HG02884 (cell line): Measurements from ENCODE around the gene MRNIP.
"Not testable (repeated sequence)": the region's sequence is repeated elsewhere in the genome, so short reads cannot be mapped to it uniquely, and the experiment has no call there.

Source experiments
- ATAC-seq: cut with Tn5 transposase; IDR thresholded peaks from one replicate; pipeline ENCODE4 v1.9.1; 2021; ENCODE audit warnings: mild to moderate bottlenecking, moderate library complexity; ENCODE audit not compliant: unreplicated experiment

The MRNIP gene

GRCh38 chr5:179872055-179872827 is 13.6 kb upstream of the MRNIP start:
- ATAC-seq, result no peak

DNA sequence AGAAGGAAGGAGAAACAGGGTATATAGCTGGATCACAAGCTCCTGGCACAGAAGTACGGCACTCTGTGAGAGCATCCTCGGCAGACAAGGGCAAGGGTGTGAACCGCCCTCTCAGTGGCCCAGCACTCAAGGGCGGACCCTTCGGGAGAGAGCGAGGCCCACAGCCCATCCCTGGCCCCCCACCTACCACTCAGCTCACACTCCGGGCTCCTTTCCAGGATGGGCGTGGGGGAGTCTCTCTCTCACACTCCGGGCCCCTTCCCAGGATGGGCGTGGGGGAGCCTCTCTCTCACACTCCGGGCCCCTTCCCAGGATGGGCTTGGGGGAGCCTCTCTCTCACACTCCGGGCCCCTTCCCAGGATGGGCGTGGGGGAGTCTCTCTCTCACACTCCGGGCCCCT is 12.9 kb upstream of the MRNIP start:
- ATAC-seq, result not testable (repeated sequence)

- ATAC-seq, result no peak
These were observed 12.3 kb upstream of the MRNIP start for GRCh38 chr5:179870952-179871351.

GRCh38 chr5:179870403-179870903 is 11.8 kb upstream of the MRNIP start:
- ATAC-seq, result no peak

DNA sequence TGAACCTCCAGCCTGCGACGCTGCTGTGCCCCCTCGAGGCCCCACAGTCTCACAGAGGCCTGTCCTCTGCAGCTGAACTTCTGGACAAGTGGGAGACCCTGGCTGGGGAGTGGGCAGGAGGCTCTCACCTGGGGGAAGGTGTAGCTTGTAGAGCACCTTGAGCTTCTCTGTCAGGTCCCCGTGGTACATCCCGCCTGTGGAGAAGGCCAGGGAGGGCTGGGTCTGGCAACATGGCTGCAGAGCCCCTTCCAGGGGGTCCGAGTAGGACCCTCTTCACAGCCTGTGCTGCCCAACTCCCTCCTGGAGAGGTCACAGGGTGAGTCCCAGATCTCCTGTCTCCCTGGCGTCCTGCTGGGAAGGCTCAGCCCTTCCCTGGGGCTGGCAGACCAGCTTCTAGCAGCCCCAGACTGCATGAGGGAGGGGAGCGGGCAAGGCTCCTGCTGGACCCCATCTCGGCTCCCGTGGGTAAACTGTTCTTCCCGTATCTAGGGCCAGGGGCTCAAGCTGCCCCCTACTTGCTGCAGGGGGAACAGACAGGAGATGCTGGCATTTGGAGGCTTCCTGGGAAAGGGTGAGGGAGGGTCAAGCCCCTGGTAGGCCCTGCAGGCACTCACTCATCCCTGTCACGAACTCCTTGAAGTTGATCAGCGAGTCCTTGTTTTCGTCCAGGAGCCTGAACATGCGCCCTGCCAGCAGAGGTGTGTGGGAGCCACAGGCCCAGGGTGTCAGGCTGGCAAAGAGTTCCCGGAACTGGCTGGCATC is 11.2 kb upstream of the MRNIP start:
- no peak for ATAC-seq

DNA sequence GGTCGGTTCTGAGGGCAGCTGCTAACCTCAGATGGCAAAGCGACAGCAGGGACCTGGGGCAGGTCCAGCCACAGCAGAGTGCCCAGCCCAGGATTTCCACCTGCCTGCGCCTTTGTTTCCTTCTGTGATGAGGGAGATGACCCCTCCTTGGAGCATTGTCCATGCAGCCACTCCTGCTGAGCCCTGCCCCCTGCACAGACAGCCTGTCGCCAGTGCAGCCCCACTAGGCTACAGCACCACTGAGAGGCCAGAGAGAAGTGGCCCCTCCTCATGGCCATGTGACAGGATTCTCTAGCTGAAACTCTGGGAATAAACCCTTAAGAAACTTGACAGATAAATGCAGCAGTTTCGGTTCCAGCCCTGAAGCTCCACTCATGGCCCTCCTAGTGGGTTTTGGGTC is 10.5 kb upstream of the MRNIP start:
- no peak for ATAC-seq

DNA sequence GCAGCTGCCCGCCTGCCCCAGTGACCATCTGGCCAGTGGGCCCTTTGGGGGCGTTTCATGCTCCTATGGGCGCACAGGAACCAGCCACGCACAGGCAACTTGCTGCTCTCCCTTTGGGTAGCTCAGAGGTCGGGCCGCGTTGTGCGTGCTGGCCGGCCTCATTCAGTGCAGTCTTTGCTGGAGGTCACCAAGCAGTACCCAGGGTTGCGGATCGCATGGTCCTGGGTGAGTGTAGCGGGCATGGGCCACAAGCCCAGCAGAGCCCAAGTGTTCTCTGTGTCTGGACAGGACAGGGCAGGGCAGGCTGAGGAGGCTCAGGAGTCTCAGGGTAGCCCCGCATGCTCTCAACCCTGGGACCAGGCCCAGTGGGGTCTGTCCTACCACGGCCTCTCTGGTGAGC is 9.9 kb upstream of the MRNIP start:
- no peak for ATAC-seq

DNA sequence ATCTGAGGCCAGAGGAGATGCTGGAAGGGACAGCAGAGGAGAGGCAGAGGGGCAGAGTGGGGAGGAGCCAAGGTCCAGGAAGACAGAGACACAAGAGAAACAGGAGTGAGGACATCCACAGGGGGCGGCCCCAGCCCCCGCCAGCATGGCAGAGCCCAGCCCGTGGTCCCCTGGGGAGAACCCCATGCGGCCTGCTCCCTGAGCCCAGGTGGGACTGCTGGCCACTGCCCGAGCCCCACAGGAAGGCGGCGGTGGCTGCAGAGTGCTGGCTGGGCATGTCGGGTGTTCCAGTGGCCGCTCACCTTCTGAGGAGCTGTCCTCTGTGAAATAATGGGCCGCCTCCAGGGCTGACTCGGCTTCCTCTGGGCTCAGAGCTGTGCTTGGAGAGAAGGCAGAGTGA is 8.9 kb upstream of the MRNIP start:
- ATAC-seq, result no peak

DNA sequence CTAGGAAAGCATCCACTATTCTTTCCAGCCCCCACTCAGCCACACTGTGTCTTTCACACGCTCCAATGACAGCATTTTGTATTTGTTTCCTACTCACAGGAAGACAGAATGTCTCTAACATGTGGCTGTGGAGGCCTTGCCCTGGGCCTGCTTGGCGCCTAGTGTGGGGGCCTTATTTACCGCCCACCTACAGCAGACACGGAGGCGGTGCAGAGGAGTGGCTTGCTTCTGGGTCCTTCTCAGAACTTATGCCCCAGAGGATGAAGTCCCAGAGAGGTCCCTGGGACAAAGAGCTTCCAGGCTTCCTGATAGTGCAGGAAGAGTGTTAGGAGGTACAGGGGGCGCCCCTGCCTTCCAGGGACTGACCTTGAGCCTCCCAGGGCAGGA is 8.5 kb upstream of the MRNIP start:
- no peak for ATAC-seq

DNA sequence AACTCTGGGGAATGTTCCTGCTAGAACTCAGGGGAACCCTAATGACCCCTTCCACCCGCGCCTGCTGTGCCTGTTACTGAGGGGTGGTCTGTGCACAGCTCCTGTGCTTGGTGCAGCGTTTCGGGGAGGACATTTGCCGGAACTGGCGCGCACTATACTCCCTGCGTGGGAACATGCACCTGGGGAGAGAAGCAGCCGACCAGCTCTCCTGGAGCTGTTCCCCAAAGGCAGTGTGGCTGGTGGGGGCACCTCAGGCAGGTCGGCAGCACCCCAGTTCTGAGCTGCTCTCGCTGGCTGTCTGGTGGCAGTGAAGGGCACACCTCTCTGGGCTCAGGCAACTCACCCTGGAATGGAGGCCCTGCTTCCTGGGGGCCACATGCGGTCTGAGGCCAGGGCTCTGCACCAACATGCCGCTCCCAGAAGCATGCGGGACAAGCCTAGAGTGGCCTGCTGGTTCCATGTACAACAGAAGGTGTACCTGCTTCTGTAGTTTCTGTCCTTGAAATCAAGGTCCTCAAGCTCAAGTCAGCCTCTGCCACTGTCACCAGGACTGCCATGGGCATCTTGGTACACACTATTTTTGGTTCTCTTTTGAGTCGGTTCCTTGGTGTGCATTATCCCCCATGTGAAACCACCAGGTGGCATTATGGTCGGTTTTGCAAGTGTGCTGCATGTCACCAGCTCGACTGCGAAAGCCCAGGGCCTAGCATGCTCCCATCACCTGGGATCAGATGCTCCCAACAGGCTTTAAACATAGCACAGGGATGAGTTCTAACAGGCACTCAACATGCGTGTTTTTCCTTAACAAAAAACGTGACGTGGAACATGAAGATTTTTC is 7.8 kb upstream of the MRNIP start:
- no peak for ATAC-seq

DNA sequence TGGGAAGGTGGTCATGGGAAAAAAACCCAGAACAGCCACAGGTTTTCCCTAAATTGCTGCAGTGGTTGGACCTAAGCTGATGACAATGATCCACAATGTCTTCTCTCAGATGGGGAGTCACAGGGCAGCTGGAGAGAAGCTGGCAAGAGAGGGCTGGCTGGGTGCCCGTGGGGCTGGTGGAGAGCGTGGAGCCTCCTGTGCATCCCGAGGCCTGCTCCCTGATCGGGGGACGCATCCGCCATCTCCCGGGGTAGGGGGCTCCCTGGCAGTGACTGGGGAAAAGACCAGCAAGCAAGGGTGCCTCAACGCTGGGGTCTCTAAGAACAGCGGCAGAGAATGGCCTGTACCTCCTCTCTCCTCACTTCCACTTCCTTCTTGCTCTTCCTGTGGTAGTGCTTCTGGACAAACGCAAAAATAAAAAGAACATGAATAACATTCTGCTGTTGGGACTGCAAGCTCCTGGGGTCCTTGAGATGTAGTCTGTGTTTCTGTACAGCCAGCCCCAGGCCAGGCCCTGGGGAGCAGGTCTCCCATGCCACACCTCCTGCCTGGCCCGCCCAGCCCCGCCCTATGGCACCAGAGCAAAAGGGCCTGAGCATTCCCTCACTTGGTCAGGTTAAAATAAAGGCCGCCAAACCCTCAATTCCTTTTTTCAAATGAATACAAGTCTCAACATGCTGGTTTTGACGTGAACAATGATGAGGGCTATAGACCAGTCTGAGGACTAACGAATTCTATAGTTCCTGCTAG is 7.0 kb upstream of the MRNIP start:
- ATAC-seq, result no peak

- no peak for ATAC-seq
These were observed 6.1 kb upstream of the MRNIP start for GRCh38 chr5:179864686-179865085.

DNA sequence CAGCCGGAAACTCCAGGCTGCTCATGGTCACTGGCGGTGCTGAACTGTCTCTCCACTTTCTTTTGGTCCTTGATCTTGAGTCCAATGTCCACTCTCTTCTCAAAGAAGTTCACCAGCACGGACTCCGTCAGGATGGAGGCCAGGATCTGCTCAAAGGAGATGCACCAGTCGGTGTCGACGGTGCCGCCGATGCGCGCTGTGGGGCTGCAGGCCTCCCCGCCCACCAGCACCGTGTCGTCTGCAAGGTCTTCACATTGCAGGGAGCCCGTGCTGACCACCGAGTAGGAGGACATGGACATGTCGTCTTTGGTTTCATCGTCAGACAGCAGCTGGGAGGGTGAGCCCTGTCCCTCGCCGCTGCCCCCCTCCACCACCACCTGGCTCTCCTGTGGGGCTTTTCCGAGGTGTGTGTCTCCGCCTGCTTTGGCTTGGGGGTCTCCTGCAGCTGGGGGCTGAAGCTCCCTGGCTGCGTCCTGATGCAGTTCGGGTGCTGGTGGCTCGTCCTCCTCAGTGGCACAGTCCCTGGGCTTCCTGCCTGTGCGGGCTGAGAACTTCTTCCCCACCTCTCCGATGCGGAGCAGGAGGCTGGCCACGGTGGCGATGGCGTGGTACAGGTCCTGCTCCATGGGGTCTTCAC is 5.0 kb upstream of the MRNIP start:
- no peak for ATAC-seq

- no peak for ATAC-seq
These were observed 4.3 kb upstream of the MRNIP start for GRCh38 chr5:179862891-179863290.

DNA sequence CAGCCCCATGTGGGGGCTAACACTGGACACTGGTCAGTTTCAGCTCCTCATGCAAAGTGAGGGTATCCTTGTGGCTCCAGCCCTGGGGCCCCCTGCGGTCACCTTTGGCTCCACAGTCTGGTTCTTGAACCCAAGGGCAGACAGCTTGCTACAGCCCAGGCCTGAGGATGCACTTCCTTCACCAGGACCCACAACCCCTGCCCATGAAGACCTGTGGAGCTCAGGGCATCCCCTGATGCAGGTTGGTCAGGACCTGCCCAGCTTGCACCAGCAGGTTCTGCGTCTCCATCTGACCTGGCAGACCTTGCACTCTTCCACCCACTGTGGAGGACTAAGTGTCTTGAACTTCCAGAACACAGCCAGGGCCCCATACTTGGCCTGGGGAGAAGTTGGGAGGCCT is 3.7 kb upstream of the MRNIP start:
- ATAC-seq, result no peak

DNA sequence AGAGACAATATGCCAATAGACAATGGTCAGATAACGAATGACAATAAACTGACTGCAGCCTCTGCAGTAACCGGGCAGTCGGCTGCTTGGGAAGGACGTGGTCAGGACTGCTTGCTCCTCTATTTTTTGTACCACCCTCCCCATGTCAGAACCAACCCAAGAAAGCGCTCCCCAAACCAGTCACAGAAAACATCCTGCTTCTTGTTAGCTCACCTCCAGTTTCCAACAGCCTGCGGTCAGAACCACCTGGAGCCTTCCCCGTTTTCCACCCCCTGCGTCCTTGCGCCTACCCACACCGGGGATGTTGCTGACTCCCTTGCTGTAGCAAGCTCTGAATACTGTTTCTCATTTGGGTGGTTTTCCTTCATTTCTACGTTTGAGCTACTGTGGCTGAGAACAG is 1.7 kb upstream of the MRNIP start:
- no peak for ATAC-seq

DNA sequence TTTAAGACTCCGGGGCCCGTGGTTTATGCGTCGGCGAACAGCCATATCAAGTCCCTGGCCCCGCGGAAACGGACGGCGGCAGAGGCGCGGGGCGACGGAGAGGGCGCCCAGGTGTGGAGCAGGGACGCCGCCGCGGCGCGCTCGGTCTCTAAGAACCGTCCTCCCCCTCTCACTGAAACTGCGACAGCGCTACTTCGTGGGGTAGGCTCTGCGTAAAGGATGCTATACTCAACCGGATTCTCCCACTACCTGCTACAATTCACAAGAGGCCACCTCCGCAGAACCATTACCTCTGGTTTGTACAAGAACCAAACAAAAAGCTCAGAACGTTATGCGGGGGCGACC is 404 bp downstream of the MRNIP start:
- peak; percentile 40 for ATAC-seq

GRCh38 chr5:179854356-179854755 is 4.3 kb downstream of the MRNIP start:
- no peak for ATAC-seq

DNA sequence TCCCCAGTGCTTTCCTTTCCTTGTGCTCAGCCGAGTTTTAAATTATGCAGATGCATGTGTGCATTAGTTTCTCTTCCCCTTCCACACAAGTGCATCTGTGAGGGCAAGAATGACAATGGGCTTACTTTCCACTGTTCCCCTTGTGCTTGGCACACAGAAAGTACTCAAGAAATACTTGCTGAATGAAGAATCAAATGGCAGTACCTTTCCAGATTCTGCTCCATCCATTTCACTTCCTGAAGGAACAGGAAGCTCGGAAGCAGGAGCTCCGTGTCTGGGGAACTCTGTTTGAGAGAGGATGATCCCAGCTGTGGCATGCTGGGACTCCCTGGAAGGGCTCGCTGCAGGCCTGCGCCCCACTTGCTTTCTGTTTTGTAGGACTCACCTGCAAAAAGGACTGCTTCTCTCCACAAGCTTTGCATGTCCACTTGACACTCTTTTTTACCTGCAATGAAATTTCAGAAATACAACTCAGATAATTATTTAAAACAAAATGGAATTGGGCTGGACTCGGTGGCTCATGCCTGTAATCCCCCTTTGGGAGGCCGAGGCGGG is 5.5 kb downstream of the MRNIP start:
- peak; percentile 87 for ATAC-seq

GRCh38 chr5:179841621-179842020 is 17.0 kb downstream of the MRNIP start:
- ATAC-seq, result no peak
